Fibroblast of skin of left quadriceps (primary cell): ENCODE results near the gene TNK2.
A peak's percentile ranks its signal among the peaks of the same experiment; 100 is the strongest.
"Not testable (repeated sequence)": the region's sequence is repeated elsewhere in the genome, so short reads cannot be mapped to it uniquely, and the experiment has no call there.

Experiments
- DNase-seq, 2 experiments: peaks; one replicate each; pipeline ENCODE4 v3.0.0-alpha.2; 2013; ENCODE audit warnings: low read depth in 2 of 2

The TNK2 gene

GRCh38 chr3:195916991-195917390 lies 8.6 kb upstream of the TNK2 start:
- no peak for DNase-seq

GRCh38 chr3:195916291-195916690 lies 7.9 kb upstream of the TNK2 start:
- DNase-seq = no peak

- DNase-seq = peak; percentile 92 to 94
Measured at GRCh38 chr3:195914648-195915473, 6.5 kb upstream of the TNK2 start.

GRCh38 chr3:195914146-195914545 lies 5.8 kb upstream of the TNK2 start:
- not testable (repeated sequence) for DNase-seq

GRCh38 chr3:195913382-195913781 lies 5.0 kb upstream of the TNK2 start:
- DNase-seq = no peak

GRCh38 chr3:195911946-195912270 lies 3.6 kb upstream of the TNK2 start:
- DNase-seq = no peak

GRCh38 chr3:195911041-195911945 lies 2.9 kb upstream of the TNK2 start:
- DNase-seq = no peak

- DNase-seq = no peak
Measured at GRCh38 chr3:195910499-195910845, 2.1 kb upstream of the TNK2 start.

- peak; percentile 65 to 68 for DNase-seq
Measured at GRCh38 chr3:195909644-195910498, 1.5 kb upstream of the TNK2 start.

GRCh38 chr3:195908694-195909581 lies 587 bp upstream of the TNK2 start:
- no peak for DNase-seq

GRCh38 chr3:195907684-195907933 lies 742 bp downstream of the TNK2 start:
- no peak for DNase-seq

GRCh38 chr3:195906865-195907683 lies 1.3 kb downstream of the TNK2 start:
- DNase-seq = no peak

GRCh38 chr3:195905970-195906864 lies 2.1 kb downstream of the TNK2 start:
- DNase-seq = no peak

GRCh38 chr3:195904368-195904767 lies 4.0 kb downstream of the TNK2 start:
- DNase-seq = no peak

GRCh38 chr3:195903950-195904290 lies 4.4 kb downstream of the TNK2 start:
- no peak for DNase-seq

GRCh38 chr3:195902634-195903033 lies 5.7 kb downstream of the TNK2 start:
- DNase-seq = not testable (repeated sequence)

- not testable (repeated sequence) for DNase-seq
Measured at GRCh38 chr3:195901836-195902585, 6.3 kb downstream of the TNK2 start.

- no peak for DNase-seq
Measured at GRCh38 chr3:195900436-195901355, 7.7 kb downstream of the TNK2 start.
